ENCODE results near the gene PHIP.
"Not testable (repeated sequence)": the region's sequence is repeated elsewhere in the genome, so short reads cannot be mapped to it uniquely, and the experiment has no call there.

PHIP gene

DNA sequence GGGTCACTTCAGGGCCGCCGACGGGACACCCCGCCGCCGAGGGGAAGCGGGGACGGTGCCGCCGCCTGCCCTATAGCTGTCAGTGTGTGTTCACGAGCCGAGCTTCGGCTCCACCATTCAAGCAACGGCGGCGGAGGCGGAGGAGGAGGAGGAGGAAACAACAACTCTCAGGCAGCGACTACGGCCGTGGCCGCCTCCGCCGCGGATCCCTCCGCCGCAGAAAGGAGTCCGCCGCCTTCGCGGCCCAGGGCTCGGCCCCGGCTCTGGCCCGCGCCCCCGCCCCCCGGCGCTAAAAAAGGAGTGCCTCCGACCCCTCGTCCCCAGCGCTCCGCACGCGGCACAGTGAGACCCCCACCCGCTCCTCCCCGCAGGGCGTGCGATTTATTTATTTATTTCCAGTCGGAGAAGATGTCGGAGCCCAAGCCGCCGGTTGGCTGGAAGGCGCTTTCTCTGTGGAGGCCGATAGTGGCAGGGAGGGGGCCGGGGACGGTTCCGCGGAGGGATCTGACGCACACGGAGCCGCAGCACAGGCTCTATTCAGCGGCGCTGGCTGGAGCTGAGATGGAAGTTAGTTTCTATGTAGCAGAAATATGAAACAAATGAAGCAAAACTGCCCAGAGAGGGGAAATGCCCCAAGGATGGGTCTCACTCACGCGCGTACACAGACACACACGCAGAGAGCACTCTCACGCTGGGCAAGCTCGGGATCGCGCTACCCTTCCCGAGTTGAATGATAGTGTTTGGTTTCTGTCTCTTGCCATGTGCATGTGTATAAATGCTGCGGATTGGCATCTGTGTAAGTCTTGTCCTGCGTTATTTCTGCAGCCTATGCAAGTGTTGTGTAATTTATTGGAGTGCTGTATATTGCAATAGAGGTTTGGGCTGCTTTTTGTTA, at the start of gene PHIP:
Gene PHIP (minus strand): TSS at position 180 of the 895 bp plus-strand sequence. CDS start 186 bp downstream, outside the sequence.
- peak; percentile 77 to 85 (median 82) for DNase-seq (ENCODE audit: low read depth in 3 of 3)

DNA sequence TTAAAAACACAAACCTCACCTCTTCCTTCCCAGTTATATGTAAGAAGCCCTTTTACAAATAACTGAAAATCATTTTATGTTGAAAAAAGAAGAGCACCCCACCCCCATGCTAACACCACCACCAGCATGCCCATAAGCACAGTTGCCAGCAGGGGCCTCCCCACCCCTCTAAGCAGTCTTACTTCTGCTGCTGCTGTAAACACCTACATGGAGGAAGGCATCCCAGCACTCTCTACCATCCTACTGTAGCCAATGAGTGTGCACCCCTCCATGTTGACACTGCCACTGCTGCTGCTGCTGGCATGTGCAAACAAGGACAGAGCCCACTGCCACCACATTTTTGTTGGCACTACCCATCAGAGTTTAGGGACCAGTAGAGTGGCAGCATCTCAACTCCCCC, 49.6 kb upstream of the PHIP start:
- no peak for DNase-seq (ENCODE audit: low read depth in 3 of 3)

DNA sequence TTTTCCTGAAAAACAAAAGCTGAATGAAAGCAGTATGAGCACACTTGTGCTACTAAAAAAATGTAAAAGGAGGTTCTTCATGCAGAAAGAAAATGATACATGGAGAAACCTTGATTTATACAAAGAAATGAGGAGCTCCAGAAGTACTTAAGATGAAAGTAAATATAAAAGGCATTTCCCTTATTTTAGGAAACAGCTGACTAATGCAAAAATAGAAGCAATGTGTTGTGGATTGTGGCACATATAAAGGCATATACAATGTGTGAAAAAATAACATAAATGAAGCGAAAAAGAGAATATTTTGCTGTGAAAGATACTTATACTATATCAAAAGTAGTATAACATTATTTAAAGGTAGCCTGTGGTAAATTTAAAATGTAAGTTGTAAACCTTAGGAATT, 41.2 kb upstream of the PHIP start:
- DNase-seq (ENCODE audit: low read depth in 3 of 3), result no peak

DNA sequence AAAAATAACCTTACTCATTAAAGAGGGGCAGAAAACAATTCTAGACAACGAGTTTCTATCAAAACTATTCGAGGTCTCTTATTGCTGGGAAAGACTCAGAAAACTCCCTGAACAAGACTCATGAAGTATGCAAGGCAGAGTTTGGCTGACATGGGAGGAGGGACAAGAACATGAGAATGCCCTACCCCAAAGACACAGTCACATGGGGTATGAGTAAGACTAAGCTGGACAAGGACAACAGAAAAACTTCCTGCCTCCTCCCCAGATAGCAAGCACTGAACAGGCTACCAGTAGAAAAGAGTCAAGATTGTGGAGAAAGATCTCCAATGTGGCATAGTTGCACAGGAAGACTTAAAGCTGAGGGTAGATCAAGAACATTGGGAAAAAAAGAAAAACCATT, 39.7 kb upstream of the PHIP start:
- no peak for DNase-seq (ENCODE audit: low read depth in 3 of 3)

DNA sequence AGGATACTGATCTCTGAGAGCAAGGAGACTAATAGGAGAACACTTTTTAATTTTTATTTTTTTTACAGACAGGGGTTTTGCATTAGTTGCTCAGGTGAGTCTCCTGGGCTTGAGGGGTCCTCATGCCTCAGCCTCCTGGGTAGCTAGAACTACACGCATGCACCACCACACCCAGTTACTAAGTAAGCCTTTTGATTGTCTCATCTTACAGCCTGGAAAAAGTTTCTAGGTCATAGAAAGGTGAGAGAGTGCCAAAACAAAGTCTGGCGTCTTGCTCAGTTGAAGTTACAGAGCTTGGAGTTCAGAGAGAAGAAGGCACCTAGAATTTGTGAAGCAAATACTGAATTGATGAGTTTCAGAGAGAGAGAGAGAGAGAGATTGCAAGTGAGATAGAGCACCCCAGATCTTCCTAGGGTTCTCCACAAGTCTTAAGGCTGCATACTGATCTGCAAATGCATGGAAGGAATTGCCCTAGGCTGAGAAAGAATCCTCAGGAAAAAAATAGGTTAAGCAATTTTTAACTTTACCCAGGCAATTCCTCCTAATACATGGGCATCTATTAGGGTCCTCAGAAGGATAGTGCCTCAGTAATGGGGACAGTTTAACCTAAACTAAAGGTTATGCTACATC, 37.6 kb upstream of the PHIP start:
- no peak for DNase-seq (ENCODE audit: low read depth in 3 of 3)

DNA sequence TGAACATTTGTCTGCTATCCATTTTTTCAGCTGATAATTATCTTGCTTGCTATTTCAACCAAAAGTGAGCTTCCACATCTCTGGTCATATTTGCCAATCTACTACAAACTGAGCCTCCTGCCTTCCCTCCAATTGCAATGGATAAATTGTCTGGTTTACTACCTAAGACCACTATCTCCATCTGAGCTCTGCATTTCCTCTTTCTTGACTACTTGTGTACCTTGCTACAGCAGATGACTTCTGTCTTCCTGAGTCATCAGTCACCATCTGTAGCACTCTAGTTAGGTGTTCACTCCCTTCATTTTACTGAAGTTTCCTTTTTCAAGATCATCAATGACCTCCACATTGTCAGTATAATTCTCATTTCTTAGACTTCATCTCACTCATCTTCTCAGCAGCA, 33.5 kb upstream of the PHIP start:
- DNase-seq (ENCODE audit: low read depth in 3 of 3), result no peak

DNA sequence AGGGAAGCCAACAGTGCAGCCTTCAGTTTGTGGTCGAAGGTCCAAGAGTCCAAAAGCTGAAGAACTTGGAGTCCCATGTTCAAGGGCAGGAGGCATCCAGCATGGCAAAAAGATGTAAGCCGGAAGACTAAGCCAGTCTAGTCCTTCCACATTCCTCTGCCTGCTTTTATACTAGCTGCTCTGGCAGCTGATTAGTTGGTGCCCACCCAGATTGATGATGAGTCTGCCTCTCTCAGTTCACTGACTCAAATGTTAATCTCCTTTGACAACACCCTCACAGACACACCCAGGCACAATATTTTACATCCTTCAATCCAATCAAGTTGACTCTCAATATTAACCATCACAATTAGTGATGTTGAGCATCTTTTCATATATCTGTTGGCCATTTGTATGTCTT, 23.1 kb upstream of the PHIP start:
- no peak for DNase-seq (ENCODE audit: low read depth in 3 of 3)

DNA sequence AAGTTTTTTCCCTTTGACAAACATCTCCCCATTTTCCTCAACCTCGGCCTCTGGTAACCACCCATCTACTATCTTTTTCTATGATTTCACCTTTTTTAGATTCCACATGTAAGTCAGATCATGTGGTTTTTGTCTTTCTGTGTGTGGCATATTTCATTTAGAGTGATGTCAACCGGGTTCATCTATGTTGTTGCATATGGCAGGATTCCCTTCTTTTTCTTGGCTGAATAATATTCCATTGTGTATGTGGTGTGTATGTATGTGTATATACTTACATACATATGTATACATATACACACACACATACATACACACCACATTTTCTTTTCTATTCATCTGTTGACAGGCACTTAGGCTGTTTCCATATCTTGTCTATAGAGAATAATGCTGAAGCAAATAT, 22.2 kb upstream of the PHIP start:
- DNase-seq (ENCODE audit: low read depth in 3 of 3), result no peak

DNA sequence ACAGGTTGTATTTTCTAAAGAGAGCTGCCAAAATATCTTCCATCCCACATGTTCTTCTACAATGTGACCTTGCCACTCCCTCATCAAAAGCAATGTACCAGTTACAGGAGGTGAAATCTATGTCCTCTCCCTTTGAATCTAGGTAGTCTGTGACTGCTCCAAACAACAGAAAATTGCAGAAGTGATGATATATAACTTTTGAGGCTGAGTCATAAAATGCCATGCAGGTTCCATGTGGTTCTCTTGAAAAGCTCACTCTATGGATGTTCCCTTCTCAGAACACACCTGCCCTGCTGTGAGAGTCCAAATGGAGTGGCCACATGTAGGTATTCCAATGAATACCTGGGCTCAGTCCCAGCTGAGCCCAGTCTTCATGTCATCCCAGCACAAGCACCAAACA, 16.9 kb upstream of the PHIP start:
- no peak for DNase-seq (ENCODE audit: low read depth in 3 of 3)

DNA sequence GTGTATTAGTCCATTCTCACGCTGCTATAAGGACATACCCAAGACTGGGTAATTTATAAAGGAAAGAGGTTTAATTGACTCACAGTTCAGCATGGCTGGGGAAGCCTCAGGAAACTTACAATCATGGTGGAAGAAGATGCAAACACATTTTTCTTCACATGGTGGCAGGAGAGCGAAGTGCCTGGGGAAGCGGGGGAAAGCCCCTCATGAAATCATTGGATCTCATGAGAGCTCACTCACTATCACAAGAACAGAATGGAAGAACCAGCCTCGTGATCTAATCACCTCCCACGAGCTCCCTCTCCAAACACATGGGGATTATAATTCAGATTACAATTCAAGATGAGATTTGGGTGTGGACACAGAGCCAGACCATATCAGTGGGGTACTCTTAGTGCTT, 13.7 kb upstream of the PHIP start:
- DNase-seq (ENCODE audit: low read depth in 3 of 3), result not testable (repeated sequence)

DNA sequence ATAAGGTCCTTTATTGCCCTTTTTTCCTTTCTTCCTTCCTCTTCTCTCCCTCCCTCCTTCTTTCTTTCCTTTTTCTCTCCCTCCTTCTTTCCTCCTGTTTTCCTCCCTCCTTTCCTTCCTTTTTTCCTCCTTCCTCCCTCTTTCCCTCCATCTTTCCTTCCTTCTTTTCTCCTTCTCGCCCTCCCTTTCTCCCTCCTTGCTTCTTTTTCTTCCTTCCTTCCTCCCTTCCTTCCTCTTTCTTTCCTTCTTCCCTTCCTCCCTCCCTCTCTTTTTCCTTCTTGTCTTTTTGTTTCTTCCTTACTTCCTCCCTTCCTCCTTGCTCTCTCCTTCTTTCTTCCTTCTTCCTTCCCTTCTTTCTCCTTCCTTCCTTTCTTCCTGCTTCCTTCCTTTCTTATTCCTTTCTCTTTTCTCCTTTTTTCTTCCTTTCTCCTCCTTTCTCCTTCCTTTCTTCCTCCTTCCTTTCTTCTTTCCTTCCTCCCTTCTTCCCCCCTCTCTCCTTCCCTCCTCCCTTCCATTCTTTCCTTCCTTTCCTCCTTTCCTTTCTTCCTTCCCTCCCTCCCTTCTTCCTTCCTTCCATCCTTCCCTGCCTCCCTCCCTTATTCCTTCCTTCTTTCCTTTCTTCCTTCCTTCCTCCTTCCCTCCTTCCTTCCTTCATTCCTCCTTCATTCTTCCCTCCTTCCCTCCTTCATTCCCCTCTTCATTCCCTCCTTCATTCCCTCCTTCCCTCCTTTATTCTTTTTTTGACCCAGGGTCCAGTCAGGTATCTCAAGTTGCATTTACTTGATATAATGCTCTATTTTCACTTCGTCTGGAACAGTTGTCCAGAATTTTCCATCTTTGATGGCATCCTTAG, 11.7 kb upstream of the PHIP start:
- DNase-seq (ENCODE audit: low read depth in 3 of 3), result no peak

DNA sequence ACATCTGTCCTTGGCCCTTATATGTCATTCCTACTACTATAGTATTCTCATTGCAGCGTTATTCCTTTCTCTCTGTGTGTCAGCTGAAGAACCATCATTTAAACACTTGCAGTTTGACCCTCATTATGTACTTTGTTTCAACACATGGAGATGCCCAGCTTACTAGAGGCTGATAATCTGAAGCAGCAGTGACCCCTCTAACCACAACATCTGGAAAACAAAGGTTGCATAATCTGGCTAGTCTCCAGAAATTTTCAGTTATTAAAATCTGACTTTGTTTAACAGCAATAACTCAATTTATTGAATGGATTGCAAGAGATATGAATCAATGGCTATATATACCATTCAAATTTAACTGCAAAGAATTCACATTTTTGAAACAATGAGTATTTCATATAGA, 6.6 kb upstream of the PHIP start:
- no peak for DNase-seq (ENCODE audit: low read depth in 3 of 3)

DNA sequence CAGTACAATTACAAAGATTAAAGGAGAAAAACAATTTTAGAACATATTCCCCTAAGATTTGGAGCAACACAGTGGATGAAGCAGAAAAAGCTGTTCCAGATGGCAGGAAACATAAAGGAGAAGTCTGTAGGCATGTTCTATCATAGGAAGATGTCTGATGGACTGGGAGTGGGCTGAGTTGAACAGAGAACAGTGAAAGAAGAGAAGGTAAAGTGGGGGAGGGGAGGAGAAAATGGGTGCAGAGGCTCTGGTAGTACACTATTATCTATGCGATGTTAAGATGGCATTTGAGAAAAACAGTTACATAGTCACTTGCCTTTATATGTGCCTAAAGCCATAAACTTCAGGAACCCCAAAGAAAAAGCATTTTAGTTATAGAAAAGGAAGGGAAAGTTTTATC, 4.2 kb upstream of the PHIP start:
- DNase-seq (ENCODE audit: low read depth in 3 of 3), result no peak

DNA sequence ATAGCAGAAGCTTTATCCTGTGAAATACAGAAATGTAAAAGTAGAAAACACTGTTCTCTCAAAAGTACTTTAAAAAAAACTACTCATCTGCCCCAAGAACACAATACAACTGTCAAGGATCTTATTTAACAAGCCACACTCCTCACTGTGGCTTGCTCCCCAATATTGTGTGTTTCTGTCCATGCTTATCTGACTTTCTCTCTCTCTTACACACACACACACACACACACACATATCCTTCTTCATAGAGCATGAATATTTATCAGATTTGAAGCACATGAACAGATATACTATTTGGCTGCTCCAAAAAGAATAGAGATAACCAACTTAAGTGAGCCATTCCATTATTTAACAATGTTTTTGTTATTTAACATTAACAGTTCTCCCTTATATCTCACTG, 3.6 kb upstream of the PHIP start:
- DNase-seq (ENCODE audit: low read depth in 3 of 3), result no peak

DNA sequence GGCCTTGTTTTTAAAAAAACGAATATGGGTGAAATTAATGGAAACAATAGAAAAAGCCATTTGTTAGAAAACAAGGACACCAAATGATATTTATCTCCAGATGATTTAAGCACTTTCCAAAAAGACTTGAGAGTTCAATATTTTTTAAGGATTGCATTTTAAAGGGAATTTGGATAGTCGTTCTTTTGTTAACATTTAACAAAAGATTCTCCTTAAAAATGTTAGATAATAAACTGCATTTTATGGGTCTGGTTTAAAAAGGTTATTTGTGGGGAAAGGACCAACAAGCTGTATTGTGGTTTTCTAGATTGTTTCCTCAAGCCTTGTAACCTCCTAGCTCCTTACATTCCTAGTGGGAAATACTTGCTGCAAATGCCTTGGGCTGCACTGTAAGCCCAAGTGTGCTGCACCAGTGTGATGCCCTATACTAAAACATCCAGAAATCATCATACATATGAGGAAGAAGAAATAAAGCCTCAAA, 1.5 kb upstream of the PHIP start:
- DNase-seq (ENCODE audit: low read depth in 3 of 3), result no peak

DNA sequence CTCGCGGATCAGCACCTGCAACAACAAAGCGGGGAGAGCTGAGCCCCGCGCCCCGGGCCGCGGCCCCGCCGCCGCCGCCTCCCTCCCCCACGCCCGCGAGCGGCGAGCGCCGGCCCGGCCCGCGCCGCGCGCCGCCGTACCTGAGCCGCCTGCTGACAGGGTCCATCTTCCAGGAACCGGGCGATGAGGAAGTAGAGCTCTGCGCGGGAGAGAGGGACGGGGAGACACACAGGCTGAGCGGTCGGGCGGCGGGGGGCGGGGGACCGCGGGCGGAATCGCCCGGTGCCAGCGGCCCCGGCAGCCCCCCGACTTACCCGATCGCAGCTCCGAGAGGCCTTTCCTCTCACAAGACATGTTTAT, 359 bp downstream of the PHIP start:
- peak in 1 of 3 donors; percentile 20 for DNase-seq (ENCODE audit: low read depth in 3 of 3)

DNA sequence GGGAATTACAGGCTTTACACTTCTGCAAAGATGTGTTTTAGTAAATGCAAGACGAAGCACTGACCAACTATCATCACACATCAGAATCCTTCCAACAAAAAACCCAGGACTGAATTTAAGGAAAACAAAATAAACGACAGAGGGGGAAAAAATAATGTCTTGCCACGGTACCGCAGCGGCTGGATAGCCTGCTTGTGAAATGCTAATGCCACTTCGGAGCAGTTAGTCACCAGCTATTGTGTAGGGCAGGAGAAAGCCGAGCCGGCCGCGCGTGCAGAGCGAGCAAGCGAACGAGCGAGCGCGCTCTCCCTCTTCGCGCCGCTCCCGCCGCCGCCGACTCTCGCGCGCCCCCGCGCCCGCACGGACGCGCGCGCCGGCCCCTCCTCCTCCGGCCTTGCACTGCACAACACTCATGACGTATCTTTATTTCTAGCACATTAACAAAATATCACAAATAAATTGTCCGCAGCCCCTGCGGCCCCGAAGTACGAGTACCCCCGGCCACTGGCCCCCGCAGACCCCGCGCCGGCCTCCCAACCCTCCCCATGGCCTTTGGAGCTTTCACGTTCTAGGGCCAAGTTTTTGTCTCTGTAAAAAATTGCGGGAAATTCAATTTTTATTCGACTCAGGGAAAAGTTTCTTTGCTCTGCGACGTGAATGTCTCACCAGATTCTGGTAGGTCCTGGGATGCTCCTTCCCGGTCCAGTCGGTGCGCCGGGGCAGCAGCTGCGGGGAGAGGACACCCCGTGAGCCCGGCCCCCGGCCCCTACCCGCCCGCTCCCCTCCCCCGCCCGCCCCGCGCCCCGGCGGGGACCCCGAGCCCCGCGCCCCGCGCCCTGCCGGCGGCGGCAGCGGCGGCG, 1.0 kb downstream of the PHIP start:
- peak; percentile 63 to 81 (median 75) for DNase-seq (ENCODE audit: low read depth in 3 of 3)

DNA sequence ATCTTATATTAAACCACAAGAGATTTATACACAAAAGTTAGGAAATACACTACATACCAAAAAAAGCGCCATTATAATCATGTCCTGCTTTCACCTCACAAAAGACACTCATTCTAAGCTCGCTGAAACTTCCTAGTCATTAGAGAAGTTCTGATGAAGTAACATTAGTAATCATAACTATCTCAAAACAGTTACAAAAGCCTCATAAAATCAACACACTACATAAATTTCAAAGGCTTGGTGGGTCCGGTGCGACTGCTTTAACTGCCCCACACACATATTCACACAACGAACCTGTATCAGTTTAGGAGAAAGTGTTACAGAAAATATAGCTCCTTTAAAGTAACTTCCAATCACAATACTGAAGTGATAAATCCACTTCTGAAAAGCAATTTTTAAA, 1.9 kb downstream of the PHIP start:
- no peak for DNase-seq (ENCODE audit: low read depth in 3 of 3)

DNA sequence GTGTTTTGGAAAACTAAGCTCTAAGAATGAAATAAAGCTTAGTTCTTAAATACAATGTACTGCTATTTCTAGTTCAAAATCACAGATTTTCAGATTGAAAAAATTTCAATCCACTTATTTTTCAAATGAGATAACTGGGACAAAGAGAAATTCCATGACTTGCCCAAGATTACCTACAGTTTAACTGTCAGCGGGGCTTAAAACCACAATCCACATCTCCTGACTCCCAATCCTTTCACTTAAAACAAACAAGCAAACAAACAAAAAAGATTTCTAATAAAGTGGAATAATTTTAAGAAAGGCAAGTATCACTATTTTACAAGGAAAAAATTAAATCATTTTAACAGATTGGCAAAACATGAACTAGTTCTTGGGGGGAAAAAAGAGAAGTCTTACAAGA, 4.2 kb downstream of the PHIP start:
- DNase-seq (ENCODE audit: low read depth in 3 of 3), result no peak

DNA sequence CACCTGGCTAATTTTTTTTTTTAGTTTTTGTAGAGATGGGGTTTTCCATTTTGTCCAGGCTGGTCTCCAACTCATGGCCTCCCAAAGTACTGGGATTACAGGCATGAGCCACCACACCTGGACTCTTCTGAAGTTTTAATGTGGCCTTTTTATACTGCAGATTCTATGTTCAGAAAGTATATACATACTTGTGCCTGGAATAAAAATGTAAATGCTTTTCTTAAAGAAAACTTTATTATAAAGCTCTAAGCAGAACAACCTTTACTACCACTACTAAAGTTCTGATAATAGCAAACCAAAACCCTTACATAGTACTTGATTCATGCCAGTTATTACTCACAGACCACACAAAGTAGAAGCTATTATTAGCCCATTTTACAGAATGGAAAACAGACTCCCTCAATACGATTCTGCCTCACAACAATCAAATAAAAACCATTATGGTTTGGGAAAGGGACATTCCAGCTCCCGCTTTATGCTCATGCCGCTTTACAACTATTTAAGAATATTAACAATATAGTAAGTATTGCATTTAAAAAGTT, 5.3 kb downstream of the PHIP start:
- DNase-seq (ENCODE audit: low read depth in 3 of 3), result no peak

DNA sequence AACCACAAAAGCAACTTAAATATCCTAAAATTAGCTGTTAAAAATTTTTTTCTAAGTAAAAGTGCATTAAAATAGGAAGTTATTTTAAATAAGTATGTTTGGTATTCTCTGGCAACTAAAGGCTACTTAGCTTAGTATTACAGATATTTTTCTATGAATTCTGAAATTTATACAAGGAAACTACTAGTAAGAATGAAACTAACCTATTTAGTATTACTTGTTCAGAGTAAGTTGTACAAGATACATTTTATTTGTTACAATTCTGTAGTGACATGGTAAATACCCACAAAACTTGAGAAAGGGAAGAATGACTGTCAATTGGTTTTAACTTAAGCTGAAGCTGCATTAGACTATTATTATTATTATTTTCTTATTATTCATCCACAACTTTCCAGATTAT, 6.5 kb downstream of the PHIP start:
- DNase-seq (ENCODE audit: low read depth in 3 of 3), result no peak
